Kidney (tissue), 14 donors: ENCODE measurements around the gene SMYD3. TPM values are rescaled to one million over a fixed set of nuclear protein-coding genes. Genes with fewer than 3 reads are reported as not detected.
A peak's percentile ranks its signal among the peaks of the same experiment; 100 is the strongest.

Experiments
- DNase-seq, 5 donors: peaks; one replicate each; pipeline ENCODE4 v3.0.0-alpha.2; 2013 to 2020
- FAIRE-seq: peaks from 2 replicates; lab custom pipeline; 2012; peaks lifted over from hg19 to GRCh38; lab: Jason Lieb, UNC
- H3K27ac ChIP-seq, 2 donors: one replicate each; pipeline ENCODE4 v1.7.0; 2013; ENCODE audit warnings: low read depth in 2 of 2, low read length in 2 of 2, inconsistent platforms in 1 of 2
- H3K27me3 ChIP-seq: one replicate; pipeline ENCODE4 v1.7.1; 2013; ENCODE audit warnings: low read length, inconsistent platforms; ENCODE audit not compliant: control insufficient read depth, insufficient read depth
- H3K36me3 ChIP-seq, 3 donors: one replicate each; pipeline versions ENCODE4 v1.7.0 to v1.7.1; 2013; ENCODE audit warnings: low read length in 3 of 3, control low read depth in 1 of 3, inconsistent platforms in 1 of 3; ENCODE audit not compliant: insufficient read depth in 3 of 3, control insufficient read depth in 2 of 3
- H3K4me1 ChIP-seq, 3 donors: one replicate each; pipeline versions ENCODE4 v1.7.0 to v1.7.1; 2013; ENCODE audit warnings: low read length in 3 of 3, inconsistent platforms in 1 of 3, low read depth in 1 of 3; ENCODE audit not compliant: control insufficient read depth in 2 of 3, insufficient read depth in 2 of 3
- H3K4me3 ChIP-seq, 3 donors: one replicate each; pipeline versions ENCODE4 v1.7.0 to v1.8.1; 2013; ENCODE audit warnings: low read length in 3 of 3, control low read depth in 1 of 3, inconsistent platforms in 1 of 3
- H3K9ac ChIP-seq, 3 donors: one replicate each; pipeline versions ENCODE4 v1.7.0 to v1.7.1; 2013; ENCODE audit warnings: low read length in 3 of 3, control low read depth in 1 of 3, inconsistent platforms in 1 of 3
- H3K9me3 ChIP-seq, 3 donors: one replicate each; pipeline versions ENCODE4 v1.7.0 to v1.7.1; 2013; ENCODE audit warnings: low read length in 3 of 3, control low read depth in 1 of 3, inconsistent platforms in 1 of 3; ENCODE audit not compliant: control insufficient read depth in 2 of 3, insufficient read depth in 1 of 3
- intact Hi-C: fragments of 100-400 bp; cut with DNase I; formaldehyde crosslinking; loops from one replicate; pipeline ENCODE4 v1.11.1; 2022
- polyA plus RNA-seq: library from polyadenylated mRNA; stranded (reverse); fragments of 350-450 nt; fragmentation: Illumina TruSeq; extraction: RNeasy Lipid Tissue Mini Kit (QIAGEN cat#74804); gene quantifications from one replicate; pipeline ENCODE4 v1.2.3, GENCODE V29; 2014; ENCODE audit warnings: low read depth, low replicate concordance; ENCODE audit not compliant: insufficient read depth
- total RNA-seq: library from RNA; stranded (reverse); fragmentation: NEBNext Ultra II Directional; extraction: Animal tissue kit (Norgen Biotek cat#: 25700); gene quantifications from one replicate; pipeline ENCODE4 v1.2.1, GENCODE V29; 2021
- TF ChIP-seq, protein P1 (sequence below): IDR thresholded peaks from 3 replicates; pipeline ENCODE4 v1.5.1; 2012; ENCODE audit warnings: mild to moderate bottlenecking, moderate library complexity, borderline replicate concordance; ENCODE audit not compliant: insufficient read depth; ENCODE audit errors: extremely low read depth
- donor health status: control.
- donor health status: control.
- donor health status: control.
- donor health status: control.
- donor health status: control.
- donor health status: DM: yes; HTN: yes; CAD: no.
- donor health status: Normal renal cell carcinoma (clear cell type).

The SMYD3 gene
- total and polyA plus RNA-seq, 2 donors from 2014 or later, result 23.3 to 23.9 TPM

DNA sequence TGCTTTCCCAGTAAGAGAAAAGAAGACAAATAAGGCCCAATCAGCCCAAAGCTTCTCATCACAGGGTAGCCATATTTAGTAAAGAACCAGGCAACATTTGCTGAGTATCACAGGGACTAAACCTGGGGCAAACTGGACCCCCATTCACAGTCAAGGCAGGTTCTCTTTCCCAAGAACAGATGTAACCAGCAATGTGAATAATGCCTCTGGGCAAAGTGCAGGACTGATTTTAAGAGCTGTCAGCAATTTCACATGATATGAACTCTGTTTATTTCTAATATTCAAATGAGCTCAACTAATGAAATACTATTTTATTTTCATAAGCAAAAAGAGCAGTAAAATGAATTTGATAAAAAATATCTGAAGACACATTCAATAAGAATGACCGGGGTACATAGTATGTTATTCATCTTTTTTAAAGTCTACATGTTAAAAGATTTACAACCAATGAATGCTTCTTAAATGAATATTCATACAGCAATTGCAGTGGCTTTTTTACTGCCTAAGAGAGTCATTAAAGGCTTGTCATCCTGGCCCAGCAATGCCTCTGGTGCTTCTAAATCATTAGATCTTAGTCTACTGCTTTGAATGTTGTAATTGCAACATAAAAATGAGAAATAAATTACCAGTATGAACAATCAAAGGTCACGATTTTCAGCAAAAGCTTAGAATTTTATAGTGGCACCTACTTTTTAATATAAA, 308.8 kb downstream of the SMYD3 start:
- TF ChIP-seq, protein P1, sequence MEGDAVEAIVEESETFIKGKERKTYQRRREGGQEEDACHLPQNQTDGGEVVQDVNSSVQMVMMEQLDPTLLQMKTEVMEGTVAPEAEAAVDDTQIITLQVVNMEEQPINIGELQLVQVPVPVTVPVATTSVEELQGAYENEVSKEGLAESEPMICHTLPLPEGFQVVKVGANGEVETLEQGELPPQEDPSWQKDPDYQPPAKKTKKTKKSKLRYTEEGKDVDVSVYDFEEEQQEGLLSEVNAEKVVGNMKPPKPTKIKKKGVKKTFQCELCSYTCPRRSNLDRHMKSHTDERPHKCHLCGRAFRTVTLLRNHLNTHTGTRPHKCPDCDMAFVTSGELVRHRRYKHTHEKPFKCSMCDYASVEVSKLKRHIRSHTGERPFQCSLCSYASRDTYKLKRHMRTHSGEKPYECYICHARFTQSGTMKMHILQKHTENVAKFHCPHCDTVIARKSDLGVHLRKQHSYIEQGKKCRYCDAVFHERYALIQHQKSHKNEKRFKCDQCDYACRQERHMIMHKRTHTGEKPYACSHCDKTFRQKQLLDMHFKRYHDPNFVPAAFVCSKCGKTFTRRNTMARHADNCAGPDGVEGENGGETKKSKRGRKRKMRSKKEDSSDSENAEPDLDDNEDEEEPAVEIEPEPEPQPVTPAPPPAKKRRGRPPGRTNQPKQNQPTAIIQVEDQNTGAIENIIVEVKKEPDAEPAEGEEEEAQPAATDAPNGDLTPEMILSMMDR, result no peak
- Histone ChIP-seq H3K27me3 (no peaks in the 10 kb centered on the region), H3K4me1 (peaks cover 0 to 2% (median 0%) of the 10 kb centered on the region in 3 donors), H3K27ac (no peak overlapping the region), H3K9ac (no peak overlapping the region), H3K36me3 (no peaks in the 10 kb centered on the region), H3K4me3 (no peak overlapping the region), H3K9me3 (no peaks in the 10 kb centered on the region)
- intact Hi-C loops, result no loop called here
- FAIRE-seq (no peak), DNase-seq (peak in 2 of 5 donors; percentile 42 to 74)

DNA sequence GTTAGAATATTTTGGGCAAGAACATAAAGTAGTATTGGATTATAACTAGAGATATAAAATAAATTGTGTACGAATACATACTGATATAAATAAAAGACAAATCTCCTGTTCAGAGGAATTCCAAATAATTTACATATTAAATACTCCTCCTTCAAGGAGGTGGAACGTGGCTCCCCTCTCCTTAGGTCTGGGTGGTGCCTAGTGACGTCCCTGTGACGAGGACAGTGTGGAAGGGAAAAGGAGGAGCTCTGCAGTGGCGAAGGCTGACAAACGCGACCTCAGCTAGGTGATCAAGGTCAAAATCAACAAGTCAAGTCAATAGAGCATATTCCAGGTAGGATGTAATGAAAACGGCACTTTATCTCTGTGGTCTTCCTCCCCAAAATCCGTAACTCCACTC, 310.0 kb downstream of the SMYD3 start:
- H3K36me3 ChIP-seq, result no peaks in the 10 kb centered on the region
- peaks cover 0 to 2% (median 0%) of the 10 kb centered on the region in 3 donors for H3K4me1 ChIP-seq
- no peak overlapping the region for H3K4me3 ChIP-seq
- intact Hi-C loops, result no loop called here
- DNase-seq (no peak), FAIRE-seq (no peak)
- TF ChIP-seq, protein P1, result no peak
- no peak overlapping the region for H3K9ac ChIP-seq
- H3K9me3 ChIP-seq, result no peaks in the 10 kb centered on the region
- no peaks in the 10 kb centered on the region for H3K27me3 ChIP-seq
- H3K27ac ChIP-seq, result no peak overlapping the region

DNA sequence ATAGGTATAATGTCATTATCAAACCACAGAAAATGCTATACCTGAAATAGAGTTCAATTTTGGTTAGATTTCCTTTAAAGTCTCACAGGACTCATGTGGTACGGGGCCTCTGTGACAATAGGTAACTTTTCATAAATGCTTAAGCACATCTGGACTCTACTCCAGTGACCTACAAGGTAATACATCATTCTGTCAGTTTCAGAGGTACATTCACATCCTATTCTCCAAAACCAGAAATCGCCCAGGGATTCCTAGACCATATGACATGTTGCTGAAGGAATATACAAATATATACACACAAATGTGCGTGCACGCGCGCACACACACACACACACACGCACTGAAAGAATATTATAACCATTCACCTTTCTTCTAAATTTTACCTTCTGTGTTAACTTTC, 311.8 kb downstream of the SMYD3 start:
- FAIRE-seq (no peak), DNase-seq (no peak)
- Histone ChIP-seq H3K4me3 (no peak overlapping the region), H3K27ac (no peak overlapping the region), H3K27me3 (no peaks in the 10 kb centered on the region), H3K9me3 (no peaks in the 10 kb centered on the region), H3K9ac (no peak overlapping the region), H3K36me3 (no peaks in the 10 kb centered on the region), H3K4me1 (peaks cover 0 to 2% (median 0%) of the 10 kb centered on the region in 3 donors)
- TF ChIP-seq, protein P1, result no peak
- intact Hi-C loops, result no loop called here
